SK-N-SH (cell line): Measurements from ENCODE around the gene VWA5B1. TPM values are rescaled to one million over a fixed set of nuclear protein-coding genes. Genes with fewer than 3 reads are reported as not detected.

Source experiments
- CTCF ChIA-PET: fragments of 300-600, 350-600 bp; formaldehyde crosslinking; extraction: SDS; loops from one replicate; lab custom pipeline; 2021; lab: Yijun Ruan, JAX
- POLR2A ChIA-PET: fragments of 350-600 bp; sonication (Branson Sonifier 250); formaldehyde crosslinking; extraction: SDS; loops from one replicate; lab custom pipeline; 2020; ENCODE audit warnings: antibody characterized with exemption, inconsistent platforms; lab: Yijun Ruan, JAX
- DNase-seq: peaks from one replicate; pipeline ENCODE4 v3.0.0; 2012
- H2AFZ ChIP-seq: fragments of 200-600 bp; sonication (generic); 2 replicates; pipeline ENCODE4 v1.8.1; 2016; ENCODE audit warnings: antibody characterized with exemption, mild to moderate bottlenecking, low read depth
- H3F3A ChIP-seq: fragments of 200-600 bp; sonication (generic); replicated peaks from 2 replicates; pipeline ENCODE3; 2016; ENCODE audit warnings: antibody characterized with exemption, mild to moderate bottlenecking; ENCODE audit not compliant: insufficient read depth
- H3K27ac ChIP-seq, 2 experiments: fragments of 200-500 bp in 1 of 2; fragments of 200-600 bp in 1 of 2; sonication (Bioruptor generic) in 1 of 2; sonication (generic), shearing (Covaris generic) in 1 of 2; 2 replicates each; pipeline versions ENCODE4 v1.5.1 to v1.6.1; 2014 to 2016; ENCODE audit warnings: low read depth in 2 of 2, inconsistent platforms in 1 of 2, low read length in 1 of 2, mild to moderate bottlenecking in 1 of 2, mixed read lengths in 1 of 2
- H3K27me3 ChIP-seq: fragments of 200-600 bp; sonication (generic), shearing (Covaris generic); 2 replicates; pipeline ENCODE4 v1.6.1; 2016; ENCODE audit warnings: mixed run types; ENCODE audit not compliant: insufficient read depth
- H3K36me3 ChIP-seq, 2 experiments: fragments of 200-500 bp in 1 of 2; fragments of 200-600 bp in 1 of 2; sonication (Bioruptor generic) in 1 of 2; sonication (generic) in 1 of 2; replicated peaks in 1 of 2; 2 replicates each; pipeline versions ENCODE3 to v1.5.1; 2014 to 2016; ENCODE audit warnings: low read length in 1 of 2, mild to moderate bottlenecking in 1 of 2; ENCODE audit not compliant: insufficient read depth in 2 of 2, control insufficient read depth in 1 of 2
- H3K4me1 ChIP-seq, 2 experiments: fragments of 200-500 bp in 1 of 2; fragments of 200-600 bp in 1 of 2; sonication (Bioruptor generic) in 1 of 2; sonication (generic), shearing (Covaris generic) in 1 of 2; 2 replicates each; pipeline versions ENCODE4 v1.5.1 to v1.6.1; 2014 to 2016; ENCODE audit warnings: low read depth in 1 of 2, low read length in 1 of 2, mixed run types in 1 of 2; ENCODE audit not compliant: insufficient read depth in 2 of 2, control insufficient read depth in 1 of 2
- H3K4me2 ChIP-seq: fragments of 200-600 bp; sonication (generic), shearing (Covaris generic); 2 replicates; pipeline ENCODE4 v1.6.1; 2017; ENCODE audit warnings: mixed run types
- H3K4me3 ChIP-seq, 2 experiments: fragments of 200-500 bp in 1 of 2; fragments of 200-600 bp in 1 of 2; sonication (Bioruptor generic) in 1 of 2; sonication (generic), shearing (Covaris generic) in 1 of 2; 2 replicates each; pipeline versions ENCODE4 v1.5.1 to v1.8.1; 2014 to 2016; ENCODE audit warnings: low read depth in 2 of 2, inconsistent platforms in 1 of 2, low read length in 1 of 2, mild to moderate bottlenecking in 1 of 2, mixed read lengths in 1 of 2, moderate library complexity in 1 of 2
- H3K79me2 ChIP-seq: fragments of 200-600 bp; sonication (generic); 2 replicates; pipeline ENCODE4 v1.8.1; 2017; ENCODE audit warnings: mild to moderate bottlenecking; ENCODE audit not compliant: insufficient read depth
- H3K9ac ChIP-seq: fragments of 200-600 bp; sonication (generic); 2 replicates; pipeline ENCODE4 v1.6.1; 2017; ENCODE audit warnings: mixed run types
- H3K9me2 ChIP-seq: fragments of 200-600 bp; sonication (generic); 2 replicates; pipeline ENCODE4 v1.6.1; 2017; ENCODE audit warnings: mixed run types
- H3K9me3 ChIP-seq: fragments of 200-600 bp; sonication (generic); 2 replicates; pipeline ENCODE4 v1.6.1; 2017; ENCODE audit warnings: mixed run types, mild to moderate bottlenecking, moderate library complexity
- H4K20me1 ChIP-seq: fragments of 200-600 bp; sonication (generic); 2 replicates; pipeline ENCODE4 v1.6.1; 2017; ENCODE audit warnings: mild to moderate bottlenecking, mixed run types; ENCODE audit not compliant: insufficient read depth
- CHD2 ChIP-seq: fragments of 150-350 bp; IDR thresholded peaks from 2 replicates; pipeline ENCODE4 v1.6.1; 2018; ENCODE audit warnings: low read length; ENCODE audit not compliant: partially characterized antibody
- FOXJ3 ChIP-seq: sonication (generic); formaldehyde crosslinking; IDR thresholded peaks from 2 replicates; pipeline ENCODE4 v1.5.1; 2020; ENCODE audit warnings: mild to moderate bottlenecking, missing genetic modification reagents
- PBX3 ChIP-seq: IDR thresholded peaks from 2 replicates; pipeline ENCODE4; 2012
- RCOR1 ChIP-seq: fragments of 150-350 bp; IDR thresholded peaks from 2 replicates; pipeline ENCODE4 v1.6.1; 2017; ENCODE audit warnings: antibody characterized with exemption, low read length
- RXRA ChIP-seq: IDR thresholded peaks from 2 replicates; pipeline ENCODE4 v1.4.0; 2012; ENCODE audit warnings: low read depth, mild to moderate bottlenecking, borderline replicate concordance
- SIN3A ChIP-seq: IDR thresholded peaks from 2 replicates; pipeline ENCODE4 v1.6.1; 2012; ENCODE audit warnings: low read depth, mild to moderate bottlenecking, low read length, moderate library complexity, borderline replicate concordance
- SMC3 ChIP-seq: IDR thresholded peaks from 2 replicates; pipeline ENCODE4 v1.6.1; 2012; ENCODE audit warnings: low read depth, low read length, improper control_type of control experiment
- TAF1 ChIP-seq: IDR thresholded peaks from 2 replicates; pipeline ENCODE4 v1.6.1; 2012; ENCODE audit warnings: low read depth, mild to moderate bottlenecking, low read length, moderate library complexity, borderline replicate concordance
- USF2 ChIP-seq: fragments of 150-350 bp; IDR thresholded peaks from 2 replicates; pipeline ENCODE4 v1.6.1; 2017; ENCODE audit warnings: antibody characterized with exemption, low read length, low read depth, borderline replicate concordance
- WGBS: methylation state at CpG from one replicate; pipeline ENCODE4 v1.1.6; 2017; ENCODE audit warnings: low lambda C conversion rate; 5-methylcytosine and 5-hydroxymethylcytosine counted together
- polyA plus RNA-seq, 3 experiments: library from polyadenylated mRNA; depleted of rRNA; stranded (reverse); fragments of >200 nt; gene quantifications; 2 replicates each; pipeline ENCODE4 v1.2.3, GENCODE V29; 2012
- TF ChIP-seq, protein P1 (sequence below): IDR thresholded peaks from 2 replicates; pipeline ENCODE4 v1.4.0; 2012; ENCODE audit warnings: low read depth, borderline replicate concordance

VWA5B1 gene
- polyA plus RNA-seq, 1 of the 3 experiments (the other 2 are of a cell fraction): not detected

- Histone ChIP-seq H3K27me3 (peaks cover 4% of the 10 kb centered on the region; the same call in 1 of the 2 replicates), H3K9me2 (no peaks in the 10 kb centered on the region), H3K4me1 (peaks cover 0 to 9% of the 10 kb centered on the region in 2 experiments; a peak in 1 of 4 replicates), H3K9me3 (no peaks in the 10 kb centered on the region), H3K36me3 (no peaks in the 10 kb centered on the region), H3K4me3 (no peak overlapping the region), H2AFZ (no peak overlapping the region), H3K9ac (no peak overlapping the region), H3K27ac (no peak overlapping the region), H3K4me2 (no peak overlapping the region), H3K79me2 (no peaks in the 10 kb centered on the region), H3F3A (no peaks in the 10 kb centered on the region), H4K20me1 (no peaks in the 10 kb centered on the region)
- WGBS: 58% methylated on average over 19 of the region's 20 CpGs
- ChIA-PET CTCF (no interaction called here), POLR2A (no interaction called here)
- no peak for DNase-seq
- TF ChIP-seq SMC3 (no peak), CHD2 (no peak), FOXJ3 (CRISPR knock-in tag) (no peak)
These were observed 990 bp downstream of the VWA5B1 start for GRCh38 chr1:20291645-20292084.

GRCh38 chr1:20298626-20299025 lies 8.0 kb downstream of the VWA5B1 start:
- Histone ChIP-seq H3K4me2 (no peak overlapping the region), H3K27me3 (peaks cover 9% of the 10 kb centered on the region), H3K36me3 (no peaks in the 10 kb centered on the region), H3K27ac (no peak overlapping the region), H3K9me3 (no peaks in the 10 kb centered on the region), H3F3A (no peaks in the 10 kb centered on the region), H3K9me2 (no peaks in the 10 kb centered on the region), H3K79me2 (no peaks in the 10 kb centered on the region), H2AFZ (no peak overlapping the region), H3K4me3 (no peak overlapping the region), H3K9ac (no peak overlapping the region), H4K20me1 (no peaks in the 10 kb centered on the region), H3K4me1 (peaks cover 0 to 3% of the 10 kb centered on the region in 2 experiments; a peak in 1 of 4 replicates)
- ChIA-PET CTCF (interaction anchor here (0.8 to 2.4 kb wide), 3 partner anchors 10 to 195 kb away, joined by 3 to 6 read pairs (median 3); no protein-coding TSS in a partner anchor), POLR2A (no interaction called here)
- WGBS: 43% methylated on average over 2 of the region's 3 CpGs
- DNase-seq: no peak
- TF ChIP-seq PBX3 (no peak), TAF1 (no peak), USF2 (no peak), SMC3 (no peak), RXRA (no peak), RCOR1 (no peak), SIN3A (no peak)
- TF ChIP-seq, protein P1, sequence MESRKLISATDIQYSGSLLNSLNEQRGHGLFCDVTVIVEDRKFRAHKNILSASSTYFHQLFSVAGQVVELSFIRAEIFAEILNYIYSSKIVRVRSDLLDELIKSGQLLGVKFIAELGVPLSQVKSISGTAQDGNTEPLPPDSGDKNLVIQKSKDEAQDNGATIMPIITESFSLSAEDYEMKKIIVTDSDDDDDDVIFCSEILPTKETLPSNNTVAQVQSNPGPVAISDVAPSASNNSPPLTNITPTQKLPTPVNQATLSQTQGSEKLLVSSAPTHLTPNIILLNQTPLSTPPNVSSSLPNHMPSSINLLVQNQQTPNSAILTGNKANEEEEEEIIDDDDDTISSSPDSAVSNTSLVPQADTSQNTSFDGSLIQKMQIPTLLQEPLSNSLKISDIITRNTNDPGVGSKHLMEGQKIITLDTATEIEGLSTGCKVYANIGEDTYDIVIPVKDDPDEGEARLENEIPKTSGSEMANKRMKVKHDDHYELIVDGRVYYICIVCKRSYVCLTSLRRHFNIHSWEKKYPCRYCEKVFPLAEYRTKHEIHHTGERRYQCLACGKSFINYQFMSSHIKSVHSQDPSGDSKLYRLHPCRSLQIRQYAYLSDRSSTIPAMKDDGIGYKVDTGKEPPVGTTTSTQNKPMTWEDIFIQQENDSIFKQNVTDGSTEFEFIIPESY: no peak
